Endothelial cell of umbilical vein (primary cell): ENCODE measurements around the gene HADHB. TPM values are rescaled to one million over a fixed set of nuclear protein-coding genes. Genes with fewer than 3 reads are reported as not detected.

Experiments used
- BruUV-seq: library from RNA; stranded (reverse); fragments of 400-500 nt; replicated peaks from 2 replicates; lab custom pipeline; 2021; lab: Mats Ljungman, UMichigan
- CTCF ChIA-PET: fragments of 300-600, 350-600 bp; sonication (Branson Sonifier 250); formaldehyde crosslinking; loops from one replicate; lab custom pipeline; 2021; ENCODE audit warnings: antibody characterized with exemption, inconsistent platforms; lab: Charles Lee
- POLR2A ChIA-PET: fragments of 300-600, 350-600 bp; sonication (Branson Sonifier 250); formaldehyde crosslinking; loops from one replicate; lab custom pipeline; 2021; ENCODE audit warnings: antibody characterized with exemption, inconsistent platforms; lab: Charles Lee
- DNase-seq: peaks from one replicate; pipeline ENCODE4 v3.0.0-alpha.2; 2011; ENCODE audit warnings: low read depth, low spot score
- FAIRE-seq: peaks from 2 replicates; lab custom pipeline; 2011; peaks lifted over from hg19 to GRCh38; lab: Jason Lieb, UNC
- H2AFZ ChIP-seq: 2 replicates; pipeline ENCODE4 v1.6.0; 2012; ENCODE audit warnings: low read depth, low read length, control low read depth, inconsistent platforms
- H3K27ac ChIP-seq: 2 replicates; pipeline ENCODE4 v1.5.1; 2011; ENCODE audit warnings: low read depth, mild to moderate bottlenecking, control low read depth, low read length, moderate library complexity; ENCODE audit not compliant: insufficient read depth
- H3K27me3 ChIP-seq, 2 experiments: 2 replicates each; pipeline versions ENCODE4 v1.6.0 to v1.6.1; 2011; ENCODE audit warnings: low read length in 2 of 2, mixed read lengths in 1 of 2; ENCODE audit not compliant: control insufficient read depth in 2 of 2, insufficient read depth in 2 of 2
- H3K36me3 ChIP-seq, 2 experiments: 2 replicates in 1 of 2; 3 replicates in 1 of 2; pipeline ENCODE4 v1.5.1; 2011; ENCODE audit warnings: low read length in 2 of 2, mild to moderate bottlenecking in 1 of 2, moderate library complexity in 1 of 2; ENCODE audit not compliant: control insufficient read depth in 2 of 2, insufficient read depth in 2 of 2; ENCODE audit errors: extremely low read depth in 1 of 2
- H3K4me1 ChIP-seq: 3 replicates; pipeline ENCODE4 v1.5.1; 2011; ENCODE audit warnings: mild to moderate bottlenecking, low read length; ENCODE audit not compliant: control insufficient read depth, insufficient read depth; ENCODE audit errors: extremely low read depth
- H3K4me2 ChIP-seq: 2 replicates; pipeline ENCODE4 v1.6.1; 2011; ENCODE audit warnings: low read length, control low read depth, mixed read lengths; ENCODE audit not compliant: insufficient read depth
- H3K4me3 ChIP-seq, 3 experiments: fragments of 200-600 bp in 1 of 3; sonication (generic), shearing (Covaris generic) in 1 of 3; replicated peaks in 1 of 3; 2 replicates each; pipeline ENCODE4 v1.5.1; 2011 to 2016; ENCODE audit warnings: control low read depth in 3 of 3, low read length in 3 of 3, mild to moderate bottlenecking in 2 of 3, inconsistent platforms in 1 of 3, low read depth in 1 of 3, moderate library complexity in 1 of 3; ENCODE audit not compliant: insufficient read depth in 1 of 3
- H3K79me2 ChIP-seq: 2 replicates; pipeline ENCODE4 v1.6.0; 2012; ENCODE audit warnings: low read length, inconsistent platforms; ENCODE audit not compliant: control insufficient read depth, insufficient read depth
- H3K9ac ChIP-seq: replicated peaks from 2 replicates; pipeline ENCODE3; 2011; ENCODE audit warnings: low read length, control low read depth; ENCODE audit not compliant: insufficient read depth; ENCODE audit errors: extremely low read depth
- H3K9me1 ChIP-seq: replicated peaks from 3 replicates; pipeline ENCODE4 v1.6.0; 2011; ENCODE audit warnings: mild to moderate bottlenecking, low read length; ENCODE audit not compliant: control insufficient read depth, insufficient read depth; ENCODE audit errors: extremely low read depth
- H3K9me3 ChIP-seq: replicated peaks from 2 replicates; pipeline ENCODE4 v1.5.1; 2012; ENCODE audit warnings: low read length, inconsistent platforms; ENCODE audit not compliant: control insufficient read depth, insufficient read depth
- H4K20me1 ChIP-seq: replicated peaks from 2 replicates; pipeline ENCODE3; 2011; ENCODE audit warnings: mild to moderate bottlenecking, low read length; ENCODE audit not compliant: control insufficient read depth, insufficient read depth; ENCODE audit errors: extremely low read depth
- CTCF ChIP-seq, 2 donors: IDR thresholded peaks; 1 replicate in 1 of 2; 2 replicates in 1 of 2; pipeline ENCODE4 v1.5.1; 2011; ENCODE audit warnings: low read length in 2 of 2, mild to moderate bottlenecking in 2 of 2, moderate library complexity in 2 of 2, control low read depth in 1 of 2, inconsistent platforms in 1 of 2, low read depth in 1 of 2; ENCODE audit not compliant: insufficient read depth in 1 of 2; ENCODE audit errors: extremely low read depth in 1 of 2
- EZH2 ChIP-seq: IDR thresholded peaks from 2 replicates; pipeline ENCODE4 v1.6.1; 2012; ENCODE audit warnings: borderline replicate concordance, low read depth, mild to moderate bottlenecking, moderate library complexity, low read length, inconsistent platforms; ENCODE audit not compliant: severe bottlenecking
- FOS ChIP-seq: IDR thresholded peaks from 2 replicates; pipeline ENCODE4 v1.6.1; 2011; ENCODE audit warnings: mild to moderate bottlenecking, low read length, moderate library complexity, borderline replicate concordance; ENCODE audit not compliant: insufficient read depth
- GATA2 ChIP-seq: IDR thresholded peaks from 2 replicates; pipeline ENCODE4 v1.7.0; 2011; ENCODE audit warnings: low read depth, mild to moderate bottlenecking, moderate library complexity, mixed read lengths, low read length; ENCODE audit not compliant: insufficient read length, insufficient read depth
- JUN ChIP-seq: IDR thresholded peaks from 2 replicates; pipeline ENCODE4 v1.6.1; 2011; ENCODE audit warnings: borderline replicate concordance, low read depth; ENCODE audit not compliant: insufficient read length, insufficient read depth
- MAX ChIP-seq: IDR thresholded peaks from 2 replicates; pipeline ENCODE4 v1.6.1; 2011; ENCODE audit not compliant: insufficient read depth, insufficient read length
- MYC ChIP-seq: IDR thresholded peaks from one replicate; pipeline ENCODE4 v1.6.1; 2011; ENCODE audit warnings: mild to moderate bottlenecking, low read depth, low read length
- POLR2A ChIP-seq: IDR thresholded peaks from 2 replicates; pipeline ENCODE4 v1.6.1; 2012; ENCODE audit warnings: low read depth, mild to moderate bottlenecking, control low read depth, low read length
- POLR2AphosphoS5 ChIP-seq: IDR thresholded peaks from 2 replicates; pipeline ENCODE4 v1.6.1; 2012; ENCODE audit warnings: low read depth, mild to moderate bottlenecking, control low read depth, low read length, moderate library complexity; ENCODE audit not compliant: insufficient read depth
- dilution Hi-C: fragments of 300-500 bp; cut with MboI; formaldehyde crosslinking; loops from one replicate; pipeline ENCODE4 v1.15.0; 2019; ENCODE audit warnings: low sequenced_read_pairs; ENCODE audit not compliant: extremely low pct_ligation_motif_present
- intact Hi-C: fragments of 100-400 bp; cut with micrococcal nuclease; formaldehyde crosslinking; loops from one replicate; pipeline ENCODE4 v1.10.0; 2022
- polyA plus RNA-seq, 4 experiments: library from polyadenylated mRNA; depleted of rRNA in 3 of 4; stranded (reverse) in 3 of 4; unstranded in 1 of 4; fragments of >200 nt; gene quantifications; 2 replicates each; pipeline versions ENCODE4 v1.2.1 to v1.2.3, GENCODE V29; 2011 to 2012; ENCODE audit warnings: missing spikeins in 1 of 4
- total RNA-seq: library from RNA; stranded (reverse); gene quantifications from 2 replicates; pipeline ENCODE4 v1.2.3, GENCODE V29; 2021

Gene HADHB
- total and polyA plus RNA-seq, 2 donors (not counting 3 experiments of a cell fraction or from before 2014, with no cell fraction given): 92.9 to 100 TPM

- Histone ChIP-seq H3K9me1 (no peaks in the 10 kb centered on the region), H3K9ac (no peak overlapping the region), H3K27ac (no peak overlapping the region), H3K4me2 (no peak overlapping the region), H3K79me2 (no peaks in the 10 kb centered on the region), H3K27me3 (no peaks in the 10 kb centered on the region), H2AFZ (no peak overlapping the region), H3K4me3 (no peak overlapping the region), H4K20me1 (no peaks in the 10 kb centered on the region), H3K9me3 (no peaks in the 10 kb centered on the region), H3K4me1 (no peaks in the 10 kb centered on the region), H3K36me3 (peaks cover 3 to 16% of the 10 kb centered on the region in 2 experiments)
- ChIA-PET POLR2A (no interaction called here), CTCF (no interaction called here)
- DNase-seq (no peak), FAIRE-seq (no peak)
- intact Hi-C loops (no loop called here), dilution Hi-C loops (no loop called here)
- no peak for TF ChIP-seq MYC
- TF ChIP-seq GATA2: no peak
- TF ChIP-seq JUN: no peak
- TF ChIP-seq EZH2: no peak
- no peak for TF ChIP-seq POLR2A
- no peak for TF ChIP-seq FOS
- no peak for TF ChIP-seq MAX
- no peak for TF ChIP-seq POLR2AphosphoS5
- no peak for TF ChIP-seq CTCF (IDR thresholded peaks at IDR 0.05; ENCODE audit: extremely low read depth in 1 of 2, insufficient read depth in 1 of 2, low read depth in 1 of 2, low read length in 2 of 2)
- BruUV-seq: no TSS peak
Measured at GRCh38 chr2:26223018-26223417, 21.7 kb upstream of the HADHB start.
